DOHH2 (cell line): ENCODE data around the gene SAMD4A.

Experiments used
- CTCF ChIP-seq: fragments of 200-600 bp; sonication (generic); IDR thresholded peaks from one replicate; pipeline ENCODE4 v1.5.1; 2014; ENCODE audit warnings: antibody characterized with exemption, mild to moderate bottlenecking, low read depth, low read length; ENCODE audit not compliant: poor library complexity, severe bottlenecking
- EZH2phosphoT487 ChIP-seq: fragments of 200-600 bp; sonication (generic); IDR thresholded peaks from 2 replicates; pipeline ENCODE4 v1.6.1; 2017; ENCODE audit warnings: borderline replicate concordance, mild to moderate bottlenecking, antibody characterized with exemption, low read length, moderate library complexity, mixed read lengths

GRCh38 chr14:54781080-54781479, 214.2 kb downstream of the SAMD4A start:
- no peak for TF ChIP-seq CTCF
- no peak for TF ChIP-seq EZH2phosphoT487
